OCI-M1 (cell line): ENCODE results near the gene CAPN10.
A peak's percentile ranks its signal among the peaks of the same experiment; 100 is the strongest.

Source experiments
- DNase-seq: peaks from one replicate; lab custom pipeline; 2025; lab: John Stamatoyannopoulos, UW

CAPN10 gene

GRCh38 chr2:240563951-240564560 is 22.5 kb upstream of the CAPN10 start:
- DNase-seq: no peak

GRCh38 chr2:240564561-240565332 is 21.8 kb upstream of the CAPN10 start:
- peak; percentile 84 for DNase-seq

- peak; percentile 97 for DNase-seq
Measured at GRCh38 chr2:240565333-240566202, 21.0 kb upstream of the CAPN10 start.

- peak; percentile 91 for DNase-seq
Measured at GRCh38 chr2:240566203-240567136, 20.1 kb upstream of the CAPN10 start.

- no peak for DNase-seq
Measured at GRCh38 chr2:240567137-240567871, 19.2 kb upstream of the CAPN10 start.

- peak; percentile 74 for DNase-seq
Measured at GRCh38 chr2:240567872-240568677, 18.5 kb upstream of the CAPN10 start, which contains the start of gene RNPEPL1. Gene RNPEPL1 (plus strand): TSS chr2:240568484. CDS start chr2:240568587, 103 bp downstream.

- peak; percentile 54 for DNase-seq
Measured at GRCh38 chr2:240568678-240569522, 17.6 kb upstream of the CAPN10 start.

GRCh38 chr2:240569523-240569997 is 17.0 kb upstream of the CAPN10 start:
- DNase-seq: no peak

- no peak for DNase-seq
Measured at GRCh38 chr2:240569998-240570530, 16.5 kb upstream of the CAPN10 start.

GRCh38 chr2:240570531-240571313 is 15.8 kb upstream of the CAPN10 start:
- DNase-seq: no peak

- DNase-seq: no peak
Measured at GRCh38 chr2:240571314-240571973, 15.1 kb upstream of the CAPN10 start.

GRCh38 chr2:240572141-240573031 is 14.1 kb upstream of the CAPN10 start:
- no peak for DNase-seq

GRCh38 chr2:240573071-240573515 is 13.4 kb upstream of the CAPN10 start:
- DNase-seq: no peak

GRCh38 chr2:240573516-240574385 is 12.8 kb upstream of the CAPN10 start:
- DNase-seq: no peak
